Left ventricle myocardium inferior (tissue), 1 donor: ENCODE data around the gene UQCRHL. TPM values are rescaled to one million over a fixed set of nuclear protein-coding genes. Genes with fewer than 3 reads are reported as not detected.

Experiments used
- DNase-seq: peaks from one replicate; pipeline ENCODE4 v3.0.0-alpha.2; 2020
- H3K27ac ChIP-seq: fragments of 200-600 bp; replicated peaks from 2 replicates; pipeline ENCODE4 v1.8.0; 2021
- H3K27me3 ChIP-seq: fragments of 200-600 bp; 2 replicates; pipeline ENCODE4 v1.8.0; 2021; ENCODE audit warnings: low read depth
- H3K36me3 ChIP-seq: fragments of 200-600 bp; 2 replicates; pipeline ENCODE4 v1.8.0; 2021
- H3K4me1 ChIP-seq: fragments of 200-600 bp; 2 replicates; pipeline ENCODE4 v1.8.0; 2021
- H3K4me3 ChIP-seq: fragments of 200-600 bp; 2 replicates; pipeline ENCODE4 v1.8.0; 2021; ENCODE audit warnings: mild to moderate bottlenecking, moderate library complexity
- H3K9me3 ChIP-seq: fragments of 200-600 bp; replicated peaks from 2 replicates; pipeline ENCODE4 v1.8.0; 2021
- CTCF ChIP-seq: fragments of 200-600 bp; IDR thresholded peaks from 2 replicates; pipeline ENCODE4 v1.8.0; 2021; ENCODE audit warnings: antibody characterized with exemption, mild to moderate bottlenecking, borderline replicate concordance
- intact Hi-C: fragments of 100-400 bp; cut with micrococcal nuclease; formaldehyde crosslinking; loops from one replicate; pipeline ENCODE4 v1.11.0; 2022
- total RNA-seq: library from RNA; stranded (reverse); fragmentation: NEBNext Ultra II Directional; extraction: Animal tissue kit (Norgen Biotek cat#: 25700); gene quantifications from one replicate; pipeline ENCODE4 v1.2.1, GENCODE V29; 2021
- donor health status: DM: no; HTN: yes; CAD: no; lungs with severe emphysema.

The UQCRHL gene
- total RNA-seq, 1 donor from 2014 or later, result 6.0 TPM

- H3K36me3 ChIP-seq, result peaks cover 16% of the 10 kb centered on the region
- H3K27ac ChIP-seq, result peak overlapping the region; percentile 86
- H3K4me1 ChIP-seq, result peaks cover 91% of the 10 kb centered on the region
- H3K4me3 ChIP-seq, result peak overlapping the region; percentile 87
- no peaks in the 10 kb centered on the region for H3K9me3 ChIP-seq
- TF ChIP-seq CTCF, result no peak
- peaks cover 47% of the 10 kb centered on the region for H3K27me3 ChIP-seq
- DNase-seq, result no peak
- intact Hi-C loops, result no loop called here
Measured at GRCh38 chr1:15761366-15762128, 45.9 kb downstream of the UQCRHL start.

GRCh38 chr1:15760520-15761211 lies 46.8 kb downstream of the UQCRHL start:
- intact Hi-C loops, result no loop called here
- Histone ChIP-seq H3K36me3 (peaks cover 10% of the 10 kb centered on the region), H3K4me1 (peaks cover 90% of the 10 kb centered on the region), H3K27ac (peak overlapping the region; percentile 86), H3K9me3 (no peaks in the 10 kb centered on the region), H3K4me3 (peak overlapping the region; percentile 87), H3K27me3 (peaks cover 47% of the 10 kb centered on the region)
- TF ChIP-seq CTCF, result no peak
- peak; percentile 66 for DNase-seq

GRCh38 chr1:15758953-15759661 lies 48.3 kb downstream of the UQCRHL start:
- H3K27ac ChIP-seq, result peak overlapping the region; percentile 86
- no peaks in the 10 kb centered on the region for H3K36me3 ChIP-seq
- DNase-seq, result no peak
- H3K27me3 ChIP-seq, result peaks cover 47% of the 10 kb centered on the region
- peak overlapping the region; percentile 87 for H3K4me3 ChIP-seq
- TF ChIP-seq CTCF, result no peak
- intact Hi-C loops, result no loop called here
- H3K9me3 ChIP-seq, result no peaks in the 10 kb centered on the region
- peaks cover 75% of the 10 kb centered on the region for H3K4me1 ChIP-seq

GRCh38 chr1:15758343-15758931 lies 49.0 kb downstream of the UQCRHL start, which contains the start of gene FBLIM1:
Gene FBLIM1, plus strand, starts transcription at chr1:15758795. Its CDS starts 6,189 bp downstream, at chr1:15764984.
- DNase-seq, result no peak
- Histone ChIP-seq H3K4me3 (peak within 1 kb of the TSS; percentile 87), H3K27me3 (peaks cover 47% of the 10 kb centered on the region), H3K4me1 (peaks cover 68% of the 10 kb centered on the region), H3K9me3 (no peaks in the 10 kb centered on the region), H3K36me3 (no peaks in the 10 kb centered on the region), H3K27ac (peak within 1 kb of the TSS; percentile 86)
- TF ChIP-seq CTCF, result no peak
- intact Hi-C loops, result no loop called here
